Measurements from ENCODE around the gene CCDC9B. TPM values are rescaled to one million over a fixed set of nuclear protein-coding genes. Genes with fewer than 3 reads are reported as not detected.

CCDC9B gene
- total RNA-seq, 1 experiment from 2014 or later, result 3.2 TPM

DNA sequence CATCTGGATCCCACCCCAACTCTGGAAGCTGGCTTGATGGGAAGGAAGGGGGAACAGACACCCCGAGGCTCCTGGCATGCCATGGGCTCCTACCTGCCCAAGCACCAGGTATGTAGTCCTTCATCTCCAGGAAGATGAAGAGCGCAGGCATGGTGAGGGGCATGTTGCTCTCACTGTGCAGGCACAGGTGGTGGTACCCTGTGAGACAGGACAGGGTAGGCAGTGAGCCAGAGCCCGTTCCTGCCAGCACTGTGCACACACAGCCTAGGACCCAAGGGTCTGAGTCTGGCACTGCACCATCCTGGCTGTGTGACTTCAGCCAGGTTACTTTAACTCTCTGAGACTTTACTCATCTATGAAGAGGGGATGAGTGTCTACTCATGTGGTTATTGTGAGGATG, 48.5 kb downstream of the CCDC9B start:
- Histone ChIP-seq H3K9me3 (replicated peaks) (no peaks in the 10 kb centered on the region), H3K27ac (no peak overlapping the region), H3K27me3 (no peaks in the 10 kb centered on the region), H3K36me3 (no peaks in the 10 kb centered on the region), H3K4me3 (no peak overlapping the region), H3K4me1 (peaks cover 27% of the 10 kb centered on the region)
- DNase-seq, result no peak

DNA sequence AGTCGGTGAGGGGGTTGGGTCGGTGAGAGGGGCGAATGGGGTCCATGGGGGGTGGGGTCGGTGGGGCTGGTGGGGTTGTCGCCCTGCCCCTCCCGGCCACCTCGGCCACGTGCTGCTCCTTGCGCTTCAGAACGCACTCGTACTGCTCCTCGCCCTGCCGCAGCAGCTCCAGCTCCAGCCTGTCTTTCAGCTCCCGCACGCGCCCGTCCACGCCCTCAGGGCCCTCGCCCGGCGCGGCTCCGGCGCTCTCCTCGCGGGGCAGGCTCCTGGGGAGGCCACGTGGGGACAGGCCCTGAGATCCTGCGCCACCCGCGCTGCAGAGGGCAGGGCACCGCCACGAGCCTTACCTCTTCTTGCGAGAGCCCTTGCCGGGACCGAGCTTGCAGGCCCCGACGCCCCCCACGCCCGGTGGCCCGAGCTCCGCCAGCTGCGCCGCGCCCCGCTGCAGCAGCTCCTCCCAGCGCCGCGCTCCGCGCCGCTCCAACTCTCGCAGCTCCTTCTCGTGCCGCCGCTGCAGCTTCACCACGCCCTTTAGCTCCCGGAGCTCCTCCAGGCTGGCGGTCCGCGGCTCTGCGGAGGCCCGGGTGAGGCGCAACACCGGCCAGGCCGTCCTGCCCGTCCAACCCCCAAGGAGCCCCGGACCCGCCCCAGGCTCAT, 49.7 kb downstream of the CCDC9B start:
- no peak for DNase-seq
- Histone ChIP-seq H3K4me1 (peaks cover 36% of the 10 kb centered on the region), H3K9me3 (replicated peaks) (no peaks in the 10 kb centered on the region), H3K27ac (no peak overlapping the region), H3K27me3 (no peaks in the 10 kb centered on the region), H3K4me3 (peak overlapping the region; percentile 37), H3K36me3 (no peaks in the 10 kb centered on the region)

GRCh38 chr15:40290545-40290917, 50.2 kb downstream of the CCDC9B start:
- peaks cover 40% of the 10 kb centered on the region for H3K4me1 ChIP-seq
- no peaks in the 10 kb centered on the region for H3K9me3 ChIP-seq (replicated peaks)
- no peak for DNase-seq
- H3K36me3 ChIP-seq, result no peaks in the 10 kb centered on the region
- no peaks in the 10 kb centered on the region for H3K27me3 ChIP-seq
- H3K27ac ChIP-seq, result no peak overlapping the region
- no peak overlapping the region for H3K4me3 ChIP-seq

DNA sequence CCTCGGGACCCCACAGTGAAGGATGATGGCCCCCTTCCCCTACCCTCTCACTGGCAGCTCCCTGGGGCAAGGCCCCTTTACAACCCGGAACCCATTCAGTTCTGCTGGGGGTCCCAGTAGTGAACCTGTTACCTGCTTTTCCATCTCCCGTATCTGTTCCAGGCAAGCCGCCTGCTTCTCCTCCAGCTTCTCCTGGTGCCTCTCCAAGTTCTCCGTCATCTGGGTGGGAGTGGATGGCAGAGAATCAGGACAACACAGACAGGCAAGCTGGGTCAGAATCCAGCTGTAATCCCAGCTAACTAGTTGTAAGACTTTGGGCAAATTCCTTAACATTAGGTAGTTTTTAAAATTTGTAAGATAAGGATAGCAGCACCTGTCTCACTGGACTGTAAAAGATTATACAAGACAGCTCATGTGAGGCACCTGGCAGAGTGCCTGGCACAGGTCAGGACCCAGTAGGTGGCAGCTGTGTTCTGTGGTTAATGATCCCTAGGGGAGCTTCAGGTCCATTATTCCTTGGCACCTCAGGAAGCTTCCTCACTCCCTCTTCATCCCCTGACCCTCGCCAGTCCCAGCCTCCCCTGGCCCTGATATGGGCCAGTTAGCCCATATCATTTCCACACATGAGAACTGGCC, 51.5 kb downstream of the CCDC9B start:
- Histone ChIP-seq H3K27me3 (no peaks in the 10 kb centered on the region), H3K4me3 (no peak overlapping the region), H3K27ac (no peak overlapping the region), H3K36me3 (no peaks in the 10 kb centered on the region), H3K9me3 (replicated peaks) (no peaks in the 10 kb centered on the region), H3K4me1 (peaks cover 48% of the 10 kb centered on the region)
- peak in 1 of 2 experiments; percentile 41 for DNase-seq

DNA sequence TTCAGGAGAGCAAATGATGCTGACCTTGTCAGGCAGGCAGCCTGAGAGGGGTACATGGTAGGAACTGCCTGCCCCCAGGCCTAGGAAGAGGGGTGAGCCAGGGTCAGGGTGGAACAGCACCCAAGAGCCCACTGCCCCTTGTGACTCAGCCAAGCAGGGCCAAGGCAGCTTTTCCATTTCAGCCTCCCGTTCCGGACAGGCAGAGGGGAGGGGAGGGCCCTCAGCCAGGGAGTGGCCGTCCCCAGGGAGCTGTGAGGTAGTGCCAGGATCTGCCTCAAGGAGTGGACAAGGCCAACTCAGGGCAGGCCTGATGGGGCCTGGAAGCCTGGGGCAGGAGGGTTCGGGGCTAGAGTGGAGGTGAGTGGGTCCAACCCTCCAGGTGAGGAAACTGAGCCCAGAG, 52.8 kb downstream of the CCDC9B start:
- DNase-seq, result peak in 1 of 2 experiments; percentile 37
- H3K4me3 ChIP-seq, result no peak overlapping the region
- H3K36me3 ChIP-seq, result no peaks in the 10 kb centered on the region
- no peaks in the 10 kb centered on the region for H3K27me3 ChIP-seq
- no peak overlapping the region for H3K27ac ChIP-seq
- H3K9me3 ChIP-seq (replicated peaks), result no peaks in the 10 kb centered on the region
- H3K4me1 ChIP-seq, result peaks cover 48% of the 10 kb centered on the region

GRCh38 chr15:40287505-40287904, 53.2 kb downstream of the CCDC9B start:
- no peak overlapping the region for H3K27ac ChIP-seq
- no peak overlapping the region for H3K4me3 ChIP-seq
- no peaks in the 10 kb centered on the region for H3K27me3 ChIP-seq
- no peaks in the 10 kb centered on the region for H3K9me3 ChIP-seq (replicated peaks)
- DNase-seq, result no peak
- peaks cover 48% of the 10 kb centered on the region for H3K4me1 ChIP-seq
- H3K36me3 ChIP-seq, result no peaks in the 10 kb centered on the region

- no peak for DNase-seq
- H3K4me1 ChIP-seq, result peaks cover 48% of the 10 kb centered on the region
- H3K9me3 ChIP-seq (replicated peaks), result no peaks in the 10 kb centered on the region
- H3K27me3 ChIP-seq, result no peaks in the 10 kb centered on the region
- H3K4me3 ChIP-seq, result no peak overlapping the region
- H3K36me3 ChIP-seq, result no peaks in the 10 kb centered on the region
- no peak overlapping the region for H3K27ac ChIP-seq
These were observed 53.9 kb downstream of the CCDC9B start for GRCh38 chr15:40286794-40287193.

DNA sequence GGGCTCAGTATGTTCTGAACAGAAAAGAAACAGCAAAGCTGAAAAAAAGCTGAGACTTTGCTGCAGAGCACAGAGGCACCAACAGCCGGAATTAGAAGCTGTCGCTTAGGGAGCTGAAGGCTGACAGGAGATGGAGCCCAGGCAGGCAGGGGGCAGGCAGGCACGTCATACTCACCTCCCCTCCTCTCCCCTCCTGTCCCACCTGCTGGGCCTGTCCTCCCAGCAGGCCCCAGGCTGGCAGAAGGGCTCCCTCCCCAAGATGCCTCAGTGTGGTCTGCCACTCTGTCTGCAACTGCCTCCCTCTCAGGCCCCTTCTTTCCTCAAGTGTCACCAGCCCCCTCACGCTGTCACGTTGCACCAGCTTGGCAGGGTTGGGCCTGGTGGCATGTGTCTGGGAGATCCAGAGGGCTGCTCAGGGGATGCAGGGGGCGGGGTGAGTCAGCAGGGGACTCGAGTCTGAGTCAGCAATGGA, 54.6 kb downstream of the CCDC9B start:
- Histone ChIP-seq H3K27ac (no peak overlapping the region), H3K4me1 (peaks cover 48% of the 10 kb centered on the region), H3K36me3 (no peaks in the 10 kb centered on the region), H3K27me3 (no peaks in the 10 kb centered on the region), H3K4me3 (no peak overlapping the region), H3K9me3 (replicated peaks) (no peaks in the 10 kb centered on the region)
- DNase-seq, result no peak

DNA sequence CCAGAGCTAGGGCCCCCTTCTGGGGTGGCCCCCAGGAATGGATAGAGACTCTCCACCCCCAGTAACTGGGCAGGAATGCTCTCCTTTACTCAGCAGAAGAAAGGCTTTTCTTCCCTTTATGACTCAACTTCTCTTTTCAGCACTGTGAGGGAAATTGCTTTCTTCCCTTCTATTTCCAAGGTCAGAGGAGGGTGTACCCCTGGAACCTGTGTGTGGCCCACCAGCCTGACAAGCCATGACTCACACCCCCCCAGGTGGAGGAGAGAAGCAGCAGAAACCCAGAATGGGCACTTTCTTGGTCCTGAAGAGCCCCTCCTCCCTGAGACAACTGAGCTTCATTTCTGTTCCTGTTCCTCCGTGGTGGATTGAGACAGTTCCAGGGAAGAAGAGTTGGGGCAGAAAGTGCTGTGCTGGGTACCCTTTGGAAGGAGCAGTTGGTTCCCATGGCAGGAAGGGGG, 55.2 kb downstream of the CCDC9B start:
- H3K27ac ChIP-seq, result no peak overlapping the region
- DNase-seq, result no peak
- no peaks in the 10 kb centered on the region for H3K27me3 ChIP-seq
- no peaks in the 10 kb centered on the region for H3K36me3 ChIP-seq
- no peaks in the 10 kb centered on the region for H3K9me3 ChIP-seq (replicated peaks)
- H3K4me3 ChIP-seq, result no peak overlapping the region
- H3K4me1 ChIP-seq, result peaks cover 48% of the 10 kb centered on the region

GRCh38 chr15:40285151-40285550, 55.6 kb downstream of the CCDC9B start:
- H3K9me3 ChIP-seq (replicated peaks), result no peaks in the 10 kb centered on the region
- no peak for DNase-seq
- no peaks in the 10 kb centered on the region for H3K27me3 ChIP-seq
- H3K4me1 ChIP-seq, result peaks cover 48% of the 10 kb centered on the region
- H3K27ac ChIP-seq, result no peak overlapping the region
- H3K4me3 ChIP-seq, result no peak overlapping the region
- H3K36me3 ChIP-seq, result no peaks in the 10 kb centered on the region

GRCh38 chr15:40283615-40284300, 57.0 kb downstream of the CCDC9B start:
- H3K36me3 ChIP-seq, result no peaks in the 10 kb centered on the region
- H3K9me3 ChIP-seq (replicated peaks), result no peaks in the 10 kb centered on the region
- H3K4me1 ChIP-seq, result peaks cover 44% of the 10 kb centered on the region
- no peak for DNase-seq
- no peak overlapping the region for H3K4me3 ChIP-seq
- H3K27ac ChIP-seq, result no peak overlapping the region
- H3K27me3 ChIP-seq, result no peaks in the 10 kb centered on the region

- H3K4me1 ChIP-seq, result peaks cover 46% of the 10 kb centered on the region
- peak within 1 kb of the TSS; percentile 60 for H3K4me3 ChIP-seq
- H3K36me3 ChIP-seq, result no peaks in the 10 kb centered on the region
- H3K27ac ChIP-seq, result no peak within 1 kb of the TSS
- no peak for DNase-seq
- H3K27me3 ChIP-seq, result no peaks in the 10 kb centered on the region
- H3K9me3 ChIP-seq (replicated peaks), result no peaks in the 10 kb centered on the region
These were observed 57.7 kb downstream of the CCDC9B start, which contains the start of gene ANKRD63 for GRCh38 chr15:40282869-40283614. TSS of gene ANKRD63 (minus strand) at chr15:40283064. CDS start at chr15:40282586, 478 bp downstream.

GRCh38 chr15:40282147-40282868, 58.4 kb downstream of the CCDC9B start:
- Histone ChIP-seq H3K27ac (no peak overlapping the region), H3K27me3 (no peaks in the 10 kb centered on the region), H3K4me1 (peaks cover 40% of the 10 kb centered on the region)

GRCh38 chr15:40281801-40282146, 59.0 kb downstream of the CCDC9B start:
- H3K9me3 ChIP-seq (replicated peaks), result no peaks in the 10 kb centered on the region
- H3K4me3 ChIP-seq, result no peak overlapping the region
- H3K27ac ChIP-seq, result no peak overlapping the region
- no peaks in the 10 kb centered on the region for H3K36me3 ChIP-seq
- DNase-seq, result no peak
- H3K4me1 ChIP-seq, result peaks cover 36% of the 10 kb centered on the region
- no peaks in the 10 kb centered on the region for H3K27me3 ChIP-seq

More at GRCh38 chr15:40282147-40282868, 58.4 kb downstream of the CCDC9B start:
- H3K4me3 ChIP-seq, result peak overlapping the region; percentile 60
- no peaks in the 10 kb centered on the region for H3K36me3 ChIP-seq
- H3K9me3 ChIP-seq (replicated peaks), result no peaks in the 10 kb centered on the region
- peak in 1 of 2 experiments; percentile 34 for DNase-seq

Measured in SJCRH30 (cell line).